ENCODE data around the gene SLITRK6.

Gene SLITRK6

DNA sequence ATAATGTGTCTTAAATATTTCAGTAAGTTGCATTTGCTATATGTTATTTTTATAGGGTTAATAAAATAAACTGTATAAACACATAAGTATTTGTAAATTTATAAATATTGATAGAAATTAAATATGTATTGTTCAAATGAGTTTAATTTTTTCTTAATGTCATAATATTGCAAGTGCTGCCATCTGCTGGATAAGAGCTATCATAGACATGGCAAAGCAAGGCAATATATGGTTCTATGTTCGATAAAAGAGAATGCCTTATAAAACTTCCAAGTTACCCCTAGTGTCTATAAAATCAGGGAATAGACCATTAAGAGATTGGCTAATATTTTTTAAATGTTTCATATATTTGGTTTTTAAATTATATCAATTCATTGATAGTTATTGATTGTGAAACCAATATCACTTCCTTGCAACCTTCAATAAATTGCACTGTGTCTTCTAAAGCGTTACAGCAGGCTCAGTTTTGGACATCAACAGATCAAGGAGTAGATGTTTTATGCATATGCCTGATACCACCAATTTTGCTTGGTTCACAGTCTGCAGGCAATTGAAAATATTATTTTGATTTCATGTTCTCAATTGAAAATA is 29.0 kb upstream of the SLITRK6 start:
- Histone ChIP-seq H4K20me1 (ENCODE audit: insufficient read depth) (no peaks in the 10 kb centered on the region), H3K36me3 (ENCODE audit: insufficient read depth) (no peaks in the 10 kb centered on the region), H2AFZ (ENCODE audit: low read depth) (no peak overlapping the region), H3K27ac (no peak overlapping the region), H3K4me1 (ENCODE audit: low read depth, poor library complexity, severe bottlenecking) (no peaks in the 10 kb centered on the region), H3K27me3 (ENCODE audit: insufficient read depth, low read depth) (no peaks in the 10 kb centered on the region), H3K9ac (no peak overlapping the region), H3K4me2 (no peak overlapping the region), H3K4me3 (IDR thresholded peaks at IDR 0.05; ENCODE audit: insufficient read depth, low read depth, low read length) (no peak overlapping the region), H3K79me2 (ENCODE audit: insufficient read depth, low read depth) (no peaks in the 10 kb centered on the region)
- TF ChIP-seq, protein P1, sequence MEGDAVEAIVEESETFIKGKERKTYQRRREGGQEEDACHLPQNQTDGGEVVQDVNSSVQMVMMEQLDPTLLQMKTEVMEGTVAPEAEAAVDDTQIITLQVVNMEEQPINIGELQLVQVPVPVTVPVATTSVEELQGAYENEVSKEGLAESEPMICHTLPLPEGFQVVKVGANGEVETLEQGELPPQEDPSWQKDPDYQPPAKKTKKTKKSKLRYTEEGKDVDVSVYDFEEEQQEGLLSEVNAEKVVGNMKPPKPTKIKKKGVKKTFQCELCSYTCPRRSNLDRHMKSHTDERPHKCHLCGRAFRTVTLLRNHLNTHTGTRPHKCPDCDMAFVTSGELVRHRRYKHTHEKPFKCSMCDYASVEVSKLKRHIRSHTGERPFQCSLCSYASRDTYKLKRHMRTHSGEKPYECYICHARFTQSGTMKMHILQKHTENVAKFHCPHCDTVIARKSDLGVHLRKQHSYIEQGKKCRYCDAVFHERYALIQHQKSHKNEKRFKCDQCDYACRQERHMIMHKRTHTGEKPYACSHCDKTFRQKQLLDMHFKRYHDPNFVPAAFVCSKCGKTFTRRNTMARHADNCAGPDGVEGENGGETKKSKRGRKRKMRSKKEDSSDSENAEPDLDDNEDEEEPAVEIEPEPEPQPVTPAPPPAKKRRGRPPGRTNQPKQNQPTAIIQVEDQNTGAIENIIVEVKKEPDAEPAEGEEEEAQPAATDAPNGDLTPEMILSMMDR (conservative IDR thresholded peaks at IDR 0.05; ENCODE audit: low read depth, low read length): peak; percentile 61; the same call in 1 of the 2 replicates

GRCh38 chr13:85825454-85825853 is 26.2 kb upstream of the SLITRK6 start:
- H3K9ac ChIP-seq: no peak overlapping the region
- no peaks in the 10 kb centered on the region for H3K79me2 ChIP-seq (ENCODE audit: insufficient read depth, low read depth)
- TF ChIP-seq, protein P1 (conservative IDR thresholded peaks at IDR 0.05; ENCODE audit: low read depth, low read length): no peak
- H4K20me1 ChIP-seq (ENCODE audit: insufficient read depth): no peaks in the 10 kb centered on the region
- H3K27ac ChIP-seq: no peak overlapping the region
- H3K36me3 ChIP-seq (ENCODE audit: insufficient read depth): no peaks in the 10 kb centered on the region
- H3K27me3 ChIP-seq (ENCODE audit: insufficient read depth, low read depth): no peaks in the 10 kb centered on the region
- no peaks in the 10 kb centered on the region for H3K4me1 ChIP-seq (ENCODE audit: low read depth, poor library complexity, severe bottlenecking)
- no peak overlapping the region for H3K4me2 ChIP-seq
- no peak overlapping the region for H3K4me3 ChIP-seq (IDR thresholded peaks at IDR 0.05; ENCODE audit: insufficient read depth, low read depth, low read length)
- no peak overlapping the region for H2AFZ ChIP-seq (ENCODE audit: low read depth)

DNA sequence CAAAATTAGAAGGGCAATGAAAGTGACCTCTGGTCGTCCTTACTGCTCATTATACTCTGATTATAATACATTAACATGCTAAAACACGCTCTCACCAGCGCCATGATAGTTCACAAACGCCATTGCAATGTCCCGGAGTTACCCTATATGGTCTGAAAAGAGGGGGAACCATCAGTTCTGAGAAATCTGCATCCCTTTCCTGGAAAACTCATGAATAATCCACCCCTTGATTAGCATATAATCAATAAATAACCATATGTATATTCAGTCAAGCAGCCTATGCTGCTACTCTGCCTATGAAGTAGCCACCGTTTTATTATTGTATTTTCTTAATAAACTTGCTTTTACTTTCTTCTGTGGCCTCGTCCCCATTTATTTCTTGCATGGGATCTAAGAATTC is 24.6 kb upstream of the SLITRK6 start:
- Histone ChIP-seq H3K4me2 (no peak overlapping the region), H3K9ac (no peak overlapping the region), H3K27ac (no peak overlapping the region), H3K4me3 (IDR thresholded peaks at IDR 0.05; ENCODE audit: insufficient read depth, low read depth, low read length) (no peak overlapping the region), H3K36me3 (ENCODE audit: insufficient read depth) (no peaks in the 10 kb centered on the region), H3K27me3 (ENCODE audit: insufficient read depth, low read depth) (no peaks in the 10 kb centered on the region), H3K4me1 (ENCODE audit: low read depth, poor library complexity, severe bottlenecking) (no peaks in the 10 kb centered on the region), H4K20me1 (ENCODE audit: insufficient read depth) (no peaks in the 10 kb centered on the region), H2AFZ (ENCODE audit: low read depth) (no peak overlapping the region), H3K79me2 (ENCODE audit: insufficient read depth, low read depth) (no peaks in the 10 kb centered on the region)
- TF ChIP-seq, protein P1 (conservative IDR thresholded peaks at IDR 0.05; ENCODE audit: low read depth, low read length): no peak

GRCh38 chr13:85819513-85819912 is 20.3 kb upstream of the SLITRK6 start:
- Histone ChIP-seq H3K4me2 (no peak overlapping the region), H3K9ac (no peak overlapping the region), H3K4me1 (ENCODE audit: low read depth, poor library complexity, severe bottlenecking) (no peaks in the 10 kb centered on the region), H3K79me2 (ENCODE audit: insufficient read depth, low read depth) (no peaks in the 10 kb centered on the region), H4K20me1 (ENCODE audit: insufficient read depth) (no peaks in the 10 kb centered on the region), H3K4me3 (IDR thresholded peaks at IDR 0.05; ENCODE audit: insufficient read depth, low read depth, low read length) (no peak overlapping the region), H3K36me3 (ENCODE audit: insufficient read depth) (no peaks in the 10 kb centered on the region), H3K27me3 (ENCODE audit: insufficient read depth, low read depth) (no peaks in the 10 kb centered on the region), H2AFZ (ENCODE audit: low read depth) (no peak overlapping the region), H3K27ac (no peak overlapping the region)
- TF ChIP-seq, protein P1 (conservative IDR thresholded peaks at IDR 0.05; ENCODE audit: low read depth, low read length): no peak
